Activated T-cell treated with anti-CD3 and anti-CD28 coated beads, Interleukin-2, amount 50 U/mL, for 4 hours (primary cell): ENCODE results near the gene EDEM1. TPM values are rescaled to one million over a fixed set of nuclear protein-coding genes. Genes with fewer than 3 reads are reported as not detected.
"Not testable (repeated sequence)": the region's sequence is repeated elsewhere in the genome, so short reads cannot be mapped to it uniquely, and the experiment has no call there.

Experiments
- ATAC-seq, 2 donors: fragments of 200-7000 bp; cut with Tn5 transposase; one replicate each; pipeline ENCODE4 v1.10.0; 2021
- DNase-seq: peaks from one replicate; pipeline ENCODE4 v3.0.0-alpha.2; 2020
- H3K27me3 Mint-ChIP-seq: one replicate; pipeline ENCODE4 v1.8.0; 2021; ENCODE audit warnings: low read depth, mixed read lengths
- H3K36me3 Mint-ChIP-seq: one replicate; pipeline ENCODE4 v1.8.0; 2022; ENCODE audit warnings: mixed read lengths; ENCODE audit not compliant: insufficient read depth
- H3K4me1 Mint-ChIP-seq: one replicate; pipeline ENCODE4 v1.8.0; 2021; ENCODE audit warnings: low read depth, mixed read lengths
- H3K4me3 Mint-ChIP-seq: one replicate; pipeline ENCODE4 v1.8.0; 2021; ENCODE audit warnings: mild to moderate bottlenecking, moderate library complexity, mixed read lengths
- H3K9me3 Mint-ChIP-seq: one replicate; pipeline ENCODE4 v1.8.0; 2021; ENCODE audit warnings: mixed read lengths
- total RNA-seq, 3 donors: library from RNA; stranded (reverse); gene quantifications; one replicate each; pipeline ENCODE4 v1.2.1, GENCODE V29; 2021

Gene EDEM1
- total RNA-seq, result 100 to 1,000 TPM in 1 of 3 donors, 10 to 100 TPM in 2; 94.0 to 138 (median 97.2) TPM

GRCh38 chr3:5187156-5187919, at the start of gene EDEM1:
EDEM1 (plus strand) TSS chr3:5187707; CDS start chr3:5187806, 99 bp downstream.
- peak; percentile 93 for DNase-seq
- peak; percentile 87 to 88 for ATAC-seq
- Mint-ChIP-seq H3K27me3 (no peaks in the 10 kb centered on the region), H3K4me3 (peak within 1 kb of the TSS; percentile 97), H3K36me3 (peaks cover 16% of the 10 kb centered on the region), H3K4me1 (peaks cover 30% of the 10 kb centered on the region), H3K9me3 (no peaks in the 10 kb centered on the region)

- peaks cover 69% of the 10 kb centered on the region for H3K4me1 Mint-ChIP-seq
- H3K27me3 Mint-ChIP-seq, result no peaks in the 10 kb centered on the region
- DNase-seq (no peak), ATAC-seq (no peak)
- no peak overlapping the region for H3K4me3 Mint-ChIP-seq
- H3K36me3 Mint-ChIP-seq, result peaks cover 6% of the 10 kb centered on the region
- no peaks in the 10 kb centered on the region for H3K9me3 Mint-ChIP-seq
Measured at GRCh38 chr3:5138214-5138981, 49.1 kb upstream of the EDEM1 start.

GRCh38 chr3:5140230-5140621, 47.3 kb upstream of the EDEM1 start:
- Mint-ChIP-seq H3K36me3 (peaks cover 13% of the 10 kb centered on the region), H3K4me3 (no peak overlapping the region), H3K9me3 (no peaks in the 10 kb centered on the region), H3K4me1 (peaks cover 73% of the 10 kb centered on the region), H3K27me3 (no peaks in the 10 kb centered on the region)
- DNase-seq (no peak), ATAC-seq (peak; percentile 27 to 63)

- ATAC-seq, result no peak
- no peak for DNase-seq
- peaks cover 19% of the 10 kb centered on the region for H3K36me3 Mint-ChIP-seq
- no peaks in the 10 kb centered on the region for H3K27me3 Mint-ChIP-seq
- H3K4me3 Mint-ChIP-seq, result no peak overlapping the region
- H3K9me3 Mint-ChIP-seq, result peaks cover 3% of the 10 kb centered on the region
- H3K4me1 Mint-ChIP-seq, result peaks cover 75% of the 10 kb centered on the region
Measured at GRCh38 chr3:5140839-5141238, 46.7 kb upstream of the EDEM1 start.

- no peak for ATAC-seq
- Mint-ChIP-seq H3K4me1 (peaks cover 69% of the 10 kb centered on the region), H3K27me3 (no peaks in the 10 kb centered on the region), H3K9me3 (peaks cover 5% of the 10 kb centered on the region), H3K36me3 (peaks cover 27% of the 10 kb centered on the region), H3K4me3 (no peak overlapping the region)
- DNase-seq, result no peak
Measured at GRCh38 chr3:5141760-5142159, 45.7 kb upstream of the EDEM1 start.

GRCh38 chr3:5143464-5143863, 44.0 kb upstream of the EDEM1 start:
- Mint-ChIP-seq H3K9me3 (peaks cover 13% of the 10 kb centered on the region), H3K27me3 (no peaks in the 10 kb centered on the region), H3K4me1 (peaks cover 68% of the 10 kb centered on the region), H3K4me3 (no peak overlapping the region), H3K36me3 (peaks cover 41% of the 10 kb centered on the region)
- ATAC-seq (no peak), DNase-seq (no peak)

- Mint-ChIP-seq H3K9me3 (peaks cover 13% of the 10 kb centered on the region), H3K36me3 (peaks cover 46% of the 10 kb centered on the region), H3K4me3 (no peak overlapping the region), H3K4me1 (peaks cover 70% of the 10 kb centered on the region), H3K27me3 (no peaks in the 10 kb centered on the region)
- ATAC-seq (no peak), DNase-seq (no peak)
Measured at GRCh38 chr3:5144316-5144994, 43.1 kb upstream of the EDEM1 start.

GRCh38 chr3:5145120-5145519, 42.4 kb upstream of the EDEM1 start:
- no peaks in the 10 kb centered on the region for H3K27me3 Mint-ChIP-seq
- no peak for DNase-seq
- peaks cover 51% of the 10 kb centered on the region for H3K36me3 Mint-ChIP-seq

GRCh38 chr3:5147152-5147551, 40.4 kb upstream of the EDEM1 start:
- Mint-ChIP-seq H3K9me3 (peaks cover 13% of the 10 kb centered on the region), H3K36me3 (peaks cover 49% of the 10 kb centered on the region), H3K4me1 (peaks cover 62% of the 10 kb centered on the region)
- not testable (repeated sequence) for H3K27me3 Mint-ChIP-seq, ATAC-seq, DNase-seq, H3K4me3 Mint-ChIP-seq

More at GRCh38 chr3:5145120-5145519, 42.4 kb upstream of the EDEM1 start:
- Mint-ChIP-seq H3K4me1 (peaks cover 69% of the 10 kb centered on the region), H3K4me3 (no peak overlapping the region), H3K9me3 (peaks cover 13% of the 10 kb centered on the region)
- no peak for ATAC-seq

GRCh38 chr3:5149306-5149880, 38.1 kb upstream of the EDEM1 start:
- Mint-ChIP-seq H3K4me1 (peaks cover 62% of the 10 kb centered on the region), H3K9me3 (peaks cover 16% of the 10 kb centered on the region), H3K27me3 (no peaks in the 10 kb centered on the region), H3K36me3 (peaks cover 44% of the 10 kb centered on the region), H3K4me3 (no peak overlapping the region)
- ATAC-seq (no peak), DNase-seq (no peak)

- no peak overlapping the region for H3K4me3 Mint-ChIP-seq
- H3K36me3 Mint-ChIP-seq, result peaks cover 31% of the 10 kb centered on the region
- no peak for DNase-seq
- peaks cover 11% of the 10 kb centered on the region for H3K9me3 Mint-ChIP-seq
- no peak for ATAC-seq
- no peaks in the 10 kb centered on the region for H3K27me3 Mint-ChIP-seq
- peaks cover 75% of the 10 kb centered on the region for H3K4me1 Mint-ChIP-seq
Measured at GRCh38 chr3:5151586-5151985, 35.9 kb upstream of the EDEM1 start.

- DNase-seq (no peak), ATAC-seq (no peak)
- H3K36me3 Mint-ChIP-seq, result peaks cover 20% of the 10 kb centered on the region
- H3K4me1 Mint-ChIP-seq, result peaks cover 79% of the 10 kb centered on the region
- H3K27me3 Mint-ChIP-seq, result no peaks in the 10 kb centered on the region
- H3K9me3 Mint-ChIP-seq, result peaks cover 3% of the 10 kb centered on the region
- no peak overlapping the region for H3K4me3 Mint-ChIP-seq
Measured at GRCh38 chr3:5153074-5153473, 34.4 kb upstream of the EDEM1 start.

GRCh38 chr3:5155241-5155640, 32.3 kb upstream of the EDEM1 start:
- peaks cover 10% of the 10 kb centered on the region for H3K36me3 Mint-ChIP-seq
- peaks cover 3% of the 10 kb centered on the region for H3K9me3 Mint-ChIP-seq
- no peaks in the 10 kb centered on the region for H3K27me3 Mint-ChIP-seq
- DNase-seq (no peak), ATAC-seq (no peak)
- peaks cover 69% of the 10 kb centered on the region for H3K4me1 Mint-ChIP-seq
- no peak overlapping the region for H3K4me3 Mint-ChIP-seq

GRCh38 chr3:5160321-5160720, 27.2 kb upstream of the EDEM1 start:
- Mint-ChIP-seq H3K36me3 (peaks cover 7% of the 10 kb centered on the region), H3K9me3 (no peaks in the 10 kb centered on the region), H3K27me3 (no peaks in the 10 kb centered on the region), H3K4me1 (peaks cover 74% of the 10 kb centered on the region), H3K4me3 (no peak overlapping the region)
- ATAC-seq (no peak), DNase-seq (no peak)
